H9 (cell line): ENCODE measurements around the gene EEF1G. TPM values are rescaled to one million over a fixed set of nuclear protein-coding genes. Genes with fewer than 3 reads are reported as not detected.

Experiments
- DNase-seq: peaks from one replicate; pipeline ENCODE4 v3.0.0-alpha.2; 2017
- H2AFZ ChIP-seq: one replicate; pipeline ENCODE4 v1.6.1; 2013; ENCODE audit warnings: mild to moderate bottlenecking, low read length, control low read depth, moderate library complexity
- H2AK5ac ChIP-seq: 2 replicates; pipeline ENCODE4 v1.6.1; 2013; ENCODE audit warnings: low read length, control low read depth, mixed read lengths; ENCODE audit not compliant: insufficient read length
- H2BK120ac ChIP-seq: one replicate; pipeline ENCODE4 v1.6.1; 2013; ENCODE audit warnings: low read depth, mild to moderate bottlenecking, low read length, control low read depth, inconsistent platforms; ENCODE audit not compliant: poor library complexity, severe bottlenecking
- H2BK12ac ChIP-seq: 2 replicates; pipeline ENCODE4 v1.6.1; 2013; ENCODE audit warnings: low read length, control low read depth, mixed read lengths, low read depth; ENCODE audit not compliant: insufficient read length
- H2BK15ac ChIP-seq: 2 replicates; pipeline ENCODE4 v1.6.1; 2013; ENCODE audit warnings: low read depth, low read length, control low read depth
- H2BK20ac ChIP-seq: one replicate; pipeline ENCODE4 v1.6.1; 2013; ENCODE audit warnings: low read depth, mild to moderate bottlenecking, low read length, control low read depth, inconsistent platforms; ENCODE audit not compliant: poor library complexity, severe bottlenecking
- H2BK5ac ChIP-seq: 2 replicates; pipeline ENCODE4 v1.6.1; 2013; ENCODE audit warnings: low read length, control low read depth, mixed read lengths; ENCODE audit not compliant: insufficient read length
- H3K14ac ChIP-seq: 2 replicates; pipeline ENCODE4 v1.6.1; 2013; ENCODE audit warnings: low read length, control low read depth; ENCODE audit not compliant: insufficient read depth
- H3K18ac ChIP-seq: 2 replicates; pipeline ENCODE4 v1.6.1; 2013; ENCODE audit warnings: low read depth, mild to moderate bottlenecking, mixed read lengths, low read length, control low read depth; ENCODE audit not compliant: insufficient read length
- H3K23ac ChIP-seq: 2 replicates; pipeline ENCODE4 v1.6.1; 2013; ENCODE audit warnings: low read length, control low read depth, mixed read lengths, low read depth; ENCODE audit not compliant: insufficient read length
- H3K23me2 ChIP-seq: 2 replicates; pipeline ENCODE4 v1.6.1; 2013; ENCODE audit warnings: low read depth, mild to moderate bottlenecking, mixed read lengths, low read length, control low read depth; ENCODE audit not compliant: insufficient read length, poor library complexity, severe bottlenecking
- H3K27ac ChIP-seq: 2 replicates; pipeline ENCODE4 v1.5.1; 2013; ENCODE audit warnings: low read length, control low read depth, mixed read lengths, low read depth; ENCODE audit not compliant: insufficient read length
- H3K27me3 ChIP-seq: 2 replicates; pipeline ENCODE4 v1.6.1; 2013; ENCODE audit warnings: low read length, control low read depth, inconsistent platforms; ENCODE audit not compliant: insufficient read depth
- H3K4ac ChIP-seq: 2 replicates; pipeline ENCODE4 v1.6.1; 2013; ENCODE audit warnings: low read depth, mild to moderate bottlenecking, control low read depth, inconsistent platforms, low read length, moderate library complexity
- H3K4me1 ChIP-seq: 2 replicates; pipeline ENCODE4 v1.6.1; 2013; ENCODE audit warnings: low read length, control low read depth, inconsistent platforms; ENCODE audit not compliant: insufficient read depth
- H3K4me2 ChIP-seq: 2 replicates; pipeline ENCODE4 v1.6.1; 2013; ENCODE audit warnings: low read length, control low read depth, mixed read lengths; ENCODE audit not compliant: insufficient read length, insufficient read depth
- H3K56ac ChIP-seq: 2 replicates; pipeline ENCODE4 v1.6.1; 2013; ENCODE audit warnings: low read depth, mild to moderate bottlenecking, mixed read lengths, low read length, control low read depth; ENCODE audit not compliant: insufficient read length
- H3K79me1 ChIP-seq: 2 replicates; pipeline ENCODE4 v1.6.1; 2013; ENCODE audit warnings: low read depth, mild to moderate bottlenecking, moderate library complexity, low read length, control low read depth, inconsistent platforms; ENCODE audit not compliant: insufficient read depth, poor library complexity, severe bottlenecking
- H3K79me2 ChIP-seq: 2 replicates; pipeline ENCODE4 v1.6.1; 2013; ENCODE audit warnings: low read length, control low read depth, inconsistent platforms; ENCODE audit not compliant: insufficient read depth
- H3K9ac ChIP-seq: 2 replicates; pipeline ENCODE4 v1.6.1; 2013; ENCODE audit warnings: low read length, control low read depth, mixed read lengths; ENCODE audit not compliant: insufficient read length; ENCODE audit errors: extremely low read depth
- H3K9me3 ChIP-seq: one replicate; pipeline ENCODE4 v1.6.1; 2013; ENCODE audit warnings: low read depth, low read length, inconsistent platforms; ENCODE audit not compliant: control insufficient read depth
- H3T11ph ChIP-seq: one replicate; pipeline ENCODE4 v1.6.1; 2013; ENCODE audit warnings: mild to moderate bottlenecking, low read length, control low read depth, inconsistent platforms
- H4K20me1 ChIP-seq: one replicate; pipeline ENCODE4 v1.6.1; 2013; ENCODE audit not compliant: control insufficient read depth, insufficient read length, insufficient read depth
- H4K5ac ChIP-seq: 2 replicates; pipeline ENCODE4 v1.6.1; 2013; ENCODE audit warnings: low read depth, mild to moderate bottlenecking, mixed read lengths, low read length, control low read depth; ENCODE audit not compliant: insufficient read length
- H4K8ac ChIP-seq: replicated peaks from 2 replicates; pipeline ENCODE4 v1.6.1; 2013; ENCODE audit warnings: low read length, control low read depth, mixed read lengths, low read depth; ENCODE audit not compliant: insufficient read length
- H4K91ac ChIP-seq: 2 replicates; pipeline ENCODE4 v1.6.1; 2013; ENCODE audit warnings: low read depth, mild to moderate bottlenecking, moderate library complexity, mixed read lengths, low read length, control low read depth; ENCODE audit not compliant: insufficient read length
- H3K27ac Mint-ChIP-seq, 3 experiments: 2 replicates in 2 of 3; 3 replicates in 1 of 3; pipeline ENCODE4 v1.8.0; 2020 to 2021; ENCODE audit warnings: mixed read lengths in 3 of 3, mild to moderate bottlenecking in 1 of 3, moderate library complexity in 1 of 3
- H3K27me3 Mint-ChIP-seq: 2 replicates; pipeline ENCODE4 v1.8.0; 2021; ENCODE audit warnings: low read depth, mild to moderate bottlenecking, moderate library complexity, mixed read lengths
- H3K36me3 Mint-ChIP-seq, 3 experiments: 2 replicates in 2 of 3; 3 replicates in 1 of 3; pipeline ENCODE4 v1.8.0; 2020 to 2021; ENCODE audit warnings: low read depth in 3 of 3, mixed read lengths in 3 of 3; ENCODE audit not compliant: insufficient read depth in 1 of 3
- H3K4me1 Mint-ChIP-seq, 2 experiments: 2 replicates each; pipeline ENCODE4 v1.8.0; 2020; ENCODE audit warnings: mixed read lengths in 2 of 2
- H3K4me3 Mint-ChIP-seq, 2 experiments: 2 replicates in 1 of 2; 3 replicates in 1 of 2; pipeline ENCODE4 v1.8.0; 2020 to 2021; ENCODE audit warnings: mild to moderate bottlenecking in 2 of 2, mixed read lengths in 2 of 2, moderate library complexity in 1 of 2
- H3K9me3 Mint-ChIP-seq, 2 experiments: 2 replicates in 1 of 2; 3 replicates in 1 of 2; pipeline ENCODE4 v1.8.0; 2020; ENCODE audit warnings: mild to moderate bottlenecking in 2 of 2, mixed read lengths in 2 of 2, moderate library complexity in 1 of 2
- WGBS: extraction: QIAGEN DNeasy Blood & Tissue Kit; methylation state at CpG from one replicate; pipeline ENCODE4 v1.1.7; 2013; ENCODE audit warnings: missing lambda C conversion rate, low lambda C conversion rate, mixed read lengths; ENCODE audit not compliant: insufficient read length; ENCODE audit errors: extremely low coverage; 5-methylcytosine and 5-hydroxymethylcytosine counted together
- total RNA-seq: library from RNA; stranded (reverse); gene quantifications from 2 replicates; pipeline ENCODE4 v1.2.1, GENCODE V29; 2021
- TF ChIP-seq, protein P1 (sequence below): fragments of 200-600 bp; sonication (generic); conservative IDR thresholded peaks from 3 replicates; pipeline ENCODE4 v1.8.0; 2021; ENCODE audit warnings: antibody characterized with exemption, mild to moderate bottlenecking

The EEF1G gene
- total RNA-seq, 1 experiment from 2014 or later = 1,790 TPM

- Histone ChIP-seq H3K79me1 (peaks cover 8% of the 10 kb centered on the region), H2BK15ac (no peak overlapping the region), H3K23ac (no peak overlapping the region), H2BK120ac (no peak overlapping the region), H3K27me3 (no peaks in the 10 kb centered on the region), H3K4me2 (peak overlapping the region; percentile 98), H3K18ac (no peak overlapping the region), H4K8ac (no peak overlapping the region), H3T11ph (no peak overlapping the region), H2AK5ac (no peak overlapping the region), H3K56ac (no peak overlapping the region), H2BK12ac (no peak overlapping the region), H3K14ac (no peak overlapping the region; the same call in 1 of the 2 replicates), H4K5ac (no peak overlapping the region), H2BK20ac (no peak overlapping the region), H2AFZ (no peak overlapping the region), H3K23me2 (peaks cover 13% of the 10 kb centered on the region), H2BK5ac (no peak overlapping the region), H3K27ac (no peak overlapping the region), H4K20me1 (no peaks in the 10 kb centered on the region), H4K91ac (no peak overlapping the region), H3K9me3 (no peaks in the 10 kb centered on the region), H3K79me2 (peaks cover 12% of the 10 kb centered on the region; the same call in 1 of the 2 replicates), H3K9ac (peak overlapping the region; percentile 91), H3K4ac (no peak overlapping the region), H3K4me1 (no peaks in the 10 kb centered on the region)
- Mint-ChIP-seq H3K9me3 (no peaks in the 10 kb centered on the region), H3K4me1 (peaks cover 34 to 38% of the 10 kb centered on the region in 2 experiments), H3K27me3 (no peaks in the 10 kb centered on the region), H3K27ac (peak overlapping the region in 1 of 3 experiments; percentile 88; a peak in 1 of 7 replicates), H3K4me3 (peak overlapping the region; percentile 99 to 100), H3K36me3 (peaks cover 37 to 68% (median 61%) of the 10 kb centered on the region in 3 experiments)
- no CpG with 5 or more reads among the region's 17 CpGs for WGBS
- TF ChIP-seq, protein P1, sequence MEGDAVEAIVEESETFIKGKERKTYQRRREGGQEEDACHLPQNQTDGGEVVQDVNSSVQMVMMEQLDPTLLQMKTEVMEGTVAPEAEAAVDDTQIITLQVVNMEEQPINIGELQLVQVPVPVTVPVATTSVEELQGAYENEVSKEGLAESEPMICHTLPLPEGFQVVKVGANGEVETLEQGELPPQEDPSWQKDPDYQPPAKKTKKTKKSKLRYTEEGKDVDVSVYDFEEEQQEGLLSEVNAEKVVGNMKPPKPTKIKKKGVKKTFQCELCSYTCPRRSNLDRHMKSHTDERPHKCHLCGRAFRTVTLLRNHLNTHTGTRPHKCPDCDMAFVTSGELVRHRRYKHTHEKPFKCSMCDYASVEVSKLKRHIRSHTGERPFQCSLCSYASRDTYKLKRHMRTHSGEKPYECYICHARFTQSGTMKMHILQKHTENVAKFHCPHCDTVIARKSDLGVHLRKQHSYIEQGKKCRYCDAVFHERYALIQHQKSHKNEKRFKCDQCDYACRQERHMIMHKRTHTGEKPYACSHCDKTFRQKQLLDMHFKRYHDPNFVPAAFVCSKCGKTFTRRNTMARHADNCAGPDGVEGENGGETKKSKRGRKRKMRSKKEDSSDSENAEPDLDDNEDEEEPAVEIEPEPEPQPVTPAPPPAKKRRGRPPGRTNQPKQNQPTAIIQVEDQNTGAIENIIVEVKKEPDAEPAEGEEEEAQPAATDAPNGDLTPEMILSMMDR = no peak
- no peak for DNase-seq
Measured at GRCh38 chr11:62575156-62575555, 1.5 kb upstream of the EEF1G start.
